ACHN (cell line): Measurements from ENCODE around the gene ZNRF2.
"Not testable (repeated sequence)": the region's sequence is repeated elsewhere in the genome, so short reads cannot be mapped to it uniquely, and the experiment has no call there.

Experiments
- DNase-seq: peaks from one replicate; pipeline ENCODE4 v3.0.0-alpha.2; 2015
- in situ Hi-C: cut with HindIII; loops from 2 replicates; pipeline ENCODE4 v1.10.0; 2017; ENCODE audit warnings: low sequenced_read_pairs, low pct_ligation_motif_present, low pct_unique_long_range_greater_than_20kb

Gene ZNRF2

GRCh38 chr7:30255064-30255769 lies 29.2 kb upstream of the ZNRF2 start:
- DNase-seq: peak; percentile 81
- in situ Hi-C loops: no loop called here

- DNase-seq: no peak
- in situ Hi-C loops: no loop called here
These were observed 28.0 kb upstream of the ZNRF2 start for GRCh38 chr7:30256349-30256858.

GRCh38 chr7:30260246-30260768 lies 24.1 kb upstream of the ZNRF2 start:
- no peak for DNase-seq
- in situ Hi-C loops: no loop called here

- peak; percentile 18 for DNase-seq
- in situ Hi-C loops: no loop called here
These were observed 21.2 kb upstream of the ZNRF2 start for GRCh38 chr7:30263090-30263710.

GRCh38 chr7:30264052-30264451 lies 20.3 kb upstream of the ZNRF2 start:
- in situ Hi-C loops: no loop called here
- DNase-seq: no peak

- DNase-seq, in situ Hi-C loops: not testable (repeated sequence)
These were observed 19.2 kb upstream of the ZNRF2 start for GRCh38 chr7:30265189-30265588.

DNA sequence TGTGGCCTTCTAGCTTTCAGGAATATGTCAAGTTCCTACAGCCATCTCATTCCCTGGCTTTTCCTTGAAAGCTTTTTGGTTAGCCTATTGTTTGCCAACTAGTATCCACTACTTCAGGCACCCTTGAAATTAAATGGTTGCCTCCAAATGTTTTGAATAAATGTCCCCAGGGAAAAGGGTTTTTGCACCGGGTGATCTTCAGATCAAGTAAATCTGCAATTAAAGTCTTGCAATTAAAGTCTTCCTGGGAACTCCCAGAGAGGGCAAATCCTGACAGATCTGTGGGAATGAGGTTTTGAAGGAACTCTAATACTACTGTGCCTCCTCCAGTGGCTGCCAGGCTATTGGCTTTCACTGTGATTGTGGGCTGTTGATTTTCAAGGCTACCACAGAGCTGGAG lies 17.7 kb upstream of the ZNRF2 start:
- in situ Hi-C loops: no loop called here
- DNase-seq: no peak

DNA sequence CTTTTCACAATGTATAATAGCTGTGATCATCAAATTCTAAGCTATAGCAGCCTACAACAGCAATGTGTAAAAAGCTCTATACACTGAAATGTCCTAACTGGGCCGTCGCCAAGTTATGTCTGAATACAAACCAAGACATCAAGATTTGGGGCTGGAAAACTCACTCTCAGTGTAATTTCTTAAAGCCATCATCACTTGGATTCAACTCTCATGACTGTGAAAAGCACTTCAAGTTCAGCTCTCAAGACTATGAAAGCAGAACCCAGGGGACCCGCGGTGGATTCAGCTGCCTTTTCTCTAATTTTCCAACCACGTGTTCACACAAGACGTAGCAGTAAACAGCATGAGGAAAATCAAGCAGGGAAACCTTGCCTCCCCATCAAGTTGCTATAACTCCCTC lies 15.8 kb upstream of the ZNRF2 start:
- no peak for DNase-seq
- in situ Hi-C loops: no loop called here

- in situ Hi-C loops: no loop called here
These were observed 14.9 kb upstream of the ZNRF2 start for GRCh38 chr7:30269490-30269889.

DNA sequence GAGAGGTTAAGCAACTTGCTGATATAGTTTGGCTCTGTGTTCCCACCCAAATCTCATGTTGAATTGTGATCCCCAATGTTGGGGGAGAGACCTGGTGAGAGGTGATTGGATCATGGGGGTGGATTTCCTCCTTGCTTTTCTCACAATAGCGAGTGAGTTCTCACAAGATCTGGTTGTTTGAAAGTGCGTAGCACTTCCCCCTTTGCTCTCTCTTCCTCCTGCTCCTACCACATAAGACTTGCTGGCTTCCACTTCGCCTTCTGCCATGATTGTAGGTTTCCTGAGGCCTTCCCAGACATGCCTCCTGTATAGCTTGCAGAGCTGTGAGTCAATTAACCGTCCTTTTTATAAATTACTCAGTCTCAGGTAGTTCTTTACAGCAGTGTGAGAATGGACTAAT lies 13.5 kb upstream of the ZNRF2 start:
- no peak for DNase-seq
- in situ Hi-C loops: no loop called here

More at GRCh38 chr7:30269490-30269889, 14.9 kb upstream of the ZNRF2 start:
- no peak for DNase-seq

- in situ Hi-C loops: no loop called here
- DNase-seq: no peak
These were observed 12.3 kb upstream of the ZNRF2 start for GRCh38 chr7:30272126-30272525.

- in situ Hi-C loops: no loop called here
These were observed 10.8 kb upstream of the ZNRF2 start for GRCh38 chr7:30273552-30273951.

DNA sequence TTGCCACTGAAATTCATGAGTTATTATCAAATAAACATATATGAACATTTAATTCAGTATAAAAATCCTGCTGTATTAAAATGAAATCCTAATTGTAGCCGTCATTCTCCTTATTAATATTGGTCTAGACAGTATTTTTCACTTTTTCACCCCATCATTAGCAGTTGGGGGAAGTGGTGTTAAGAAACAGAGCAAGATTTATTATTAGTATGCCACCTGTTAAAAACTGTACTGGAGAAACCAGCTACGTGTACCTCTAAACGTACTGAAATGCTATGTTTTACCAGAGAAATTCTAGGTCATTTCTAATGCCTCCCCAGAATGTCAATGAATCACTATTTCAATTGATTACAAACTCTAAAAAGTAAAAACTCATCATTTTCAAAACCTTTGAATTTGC lies 9.8 kb upstream of the ZNRF2 start:
- DNase-seq: no peak
- in situ Hi-C loops: no loop called here

More at GRCh38 chr7:30273552-30273951, 10.8 kb upstream of the ZNRF2 start:
- no peak for DNase-seq

DNA sequence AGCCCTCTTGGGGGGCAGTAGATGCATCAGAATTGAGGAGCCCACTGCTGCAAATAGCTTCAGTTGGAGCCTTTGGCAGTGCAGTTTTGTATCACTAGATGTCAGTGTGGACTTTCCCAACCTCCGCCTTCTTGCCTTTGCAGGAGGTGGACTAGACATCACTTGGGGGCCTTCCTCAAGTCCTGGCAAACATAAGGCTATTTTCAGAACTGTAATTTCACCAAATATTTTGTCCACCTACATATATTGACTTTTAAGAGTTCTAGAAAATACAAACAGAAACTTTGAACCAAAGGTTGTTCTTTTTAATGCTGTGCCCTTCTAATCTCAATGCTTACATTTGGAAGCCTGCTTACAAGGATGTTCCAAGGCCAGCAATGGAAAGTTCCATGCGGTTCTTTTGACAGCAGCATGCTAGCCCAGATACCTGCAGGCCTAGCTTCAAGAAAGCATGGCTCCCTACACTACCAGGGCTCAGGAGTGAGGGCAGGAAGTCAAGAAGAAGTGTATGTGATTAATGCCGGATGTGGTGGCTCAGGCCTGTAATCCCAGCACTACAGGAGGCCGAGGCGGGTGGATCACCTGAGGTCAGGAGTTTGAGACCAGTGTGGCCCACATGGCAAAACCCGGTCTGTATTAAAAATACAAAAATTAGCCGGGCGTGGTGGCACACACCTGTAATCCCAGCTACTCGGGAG lies 8.0 kb upstream of the ZNRF2 start:
- DNase-seq: peak; percentile 71
- in situ Hi-C loops: no loop called here

GRCh38 chr7:30278376-30278775 lies 6.0 kb upstream of the ZNRF2 start:
- in situ Hi-C loops: no loop called here
- no peak for DNase-seq

- in situ Hi-C loops: no loop called here
- DNase-seq: no peak
These were observed 5.3 kb upstream of the ZNRF2 start for GRCh38 chr7:30278849-30279652.

DNA sequence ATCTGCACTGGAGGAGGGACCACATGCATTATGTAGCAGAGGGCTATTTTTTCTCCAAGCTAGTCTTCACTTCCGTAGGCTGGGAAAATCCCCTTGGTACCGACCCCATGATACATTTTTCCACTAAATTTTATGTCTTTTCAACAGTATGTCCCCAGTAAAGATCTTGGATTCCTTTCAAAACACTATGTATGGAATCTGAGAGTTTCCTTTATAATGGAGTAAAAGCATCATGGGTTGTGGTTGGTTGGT lies 4.8 kb upstream of the ZNRF2 start:
- DNase-seq: no peak
- in situ Hi-C loops: no loop called here

- in situ Hi-C loops: no loop called here
- no peak for DNase-seq
These were observed 3.8 kb upstream of the ZNRF2 start for GRCh38 chr7:30280631-30281030.

DNA sequence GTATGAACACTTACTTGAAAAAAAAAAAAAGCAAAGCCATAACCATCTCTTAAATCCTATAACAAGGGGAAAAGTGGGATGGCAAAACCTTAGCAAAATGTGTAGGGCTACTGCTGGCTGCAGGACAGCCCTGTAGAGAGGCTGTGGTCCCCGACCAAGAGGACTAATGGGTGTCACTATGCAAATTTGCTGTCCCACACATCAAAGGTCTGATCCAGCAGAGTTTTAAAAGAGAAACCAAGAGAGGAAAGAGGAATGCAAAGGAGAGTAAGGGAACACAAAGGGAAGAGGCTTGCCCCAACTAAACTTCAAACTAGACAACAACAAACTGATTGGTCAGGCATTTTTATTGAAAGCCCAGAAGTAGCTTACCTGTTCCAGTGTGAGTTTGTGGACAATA lies 3.1 kb upstream of the ZNRF2 start:
- DNase-seq: no peak
- in situ Hi-C loops: no loop called here
